Heart left ventricle (tissue), 13 donors: ENCODE measurements around the gene ADAM29.
"Not testable (repeated sequence)": the region's sequence is repeated elsewhere in the genome, so short reads cannot be mapped to it uniquely, and the experiment has no call there.

Experiments
- POLR2A ChIP-seq, 2 donors: fragments of 450-650 bp; IDR thresholded peaks; one replicate each; pipeline ENCODE4 v1.6.1; 2017; ENCODE audit warnings: antibody characterized with exemption in 2 of 2, mild to moderate bottlenecking in 2 of 2, moderate library complexity in 2 of 2
- TF ChIP-seq, protein P1 (sequence below), 12 donors: fragments of 200-600 bp; sonication (generic) in 4 of 12; IDR thresholded peaks; one replicate each; pipeline versions ENCODE4 v1.5.0 to v1.8.0; 2018 to 2022; ENCODE audit warnings: antibody characterized with exemption in 12 of 12, mild to moderate bottlenecking in 5 of 12
- donor health status: ischemic (EF 13 %, LVEDD 7.1; RV severe dilation, severe dysfunction).
- donor health status: DM: no; HTN: yes; CAD: no.
- donor health status: DM: no; HTN: no; CAD: no.
- donor health status: ischemic (EF 25% LVEDD 6.9; RV normal size, moderate dysfunction).
- donor health status: ischemic (EF 25% LVEDD 5.7; RV mildly dilated, moderate dysfunction).
- donor health status: ischemic (EF 35%, LVEDD 5.7; RV mildly dilated, moderate dysfunction).
- donor health status: nonischemic (EF 11% LVEDD 7.7; RV severe dilation, severe dysfunction).
- donor health status: DM: yes; HTN: yes; CAD: no.
- donor health status: PGD.
- donor health status: ischemic (EF 29% LVEDD 5.4; RV normal size, mild dysfunction).
- donor health status: nonischemic (EF 23%, LVEDD 6.1; RV moderate dilation, normal function).

DNA sequence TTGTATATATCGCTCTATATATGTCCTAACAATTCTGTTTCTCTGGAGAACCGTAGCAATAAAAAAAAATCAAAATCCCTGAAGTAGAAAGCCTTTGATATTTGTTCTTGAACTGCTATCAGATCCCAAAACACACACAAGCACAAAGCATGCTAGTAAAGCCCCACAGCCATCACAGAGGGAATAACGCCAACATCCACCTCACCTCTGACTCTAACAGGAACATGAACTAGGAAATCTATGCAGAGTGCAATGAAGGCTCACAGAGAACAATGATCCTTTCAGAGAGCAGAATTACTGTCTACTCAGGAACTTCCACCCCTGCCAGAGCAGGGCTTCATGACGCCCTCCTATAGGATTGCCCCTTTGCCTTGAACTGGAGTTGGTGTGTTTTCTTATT lies 45.0 kb upstream of the ADAM29 start:
- TF ChIP-seq, protein P1, sequence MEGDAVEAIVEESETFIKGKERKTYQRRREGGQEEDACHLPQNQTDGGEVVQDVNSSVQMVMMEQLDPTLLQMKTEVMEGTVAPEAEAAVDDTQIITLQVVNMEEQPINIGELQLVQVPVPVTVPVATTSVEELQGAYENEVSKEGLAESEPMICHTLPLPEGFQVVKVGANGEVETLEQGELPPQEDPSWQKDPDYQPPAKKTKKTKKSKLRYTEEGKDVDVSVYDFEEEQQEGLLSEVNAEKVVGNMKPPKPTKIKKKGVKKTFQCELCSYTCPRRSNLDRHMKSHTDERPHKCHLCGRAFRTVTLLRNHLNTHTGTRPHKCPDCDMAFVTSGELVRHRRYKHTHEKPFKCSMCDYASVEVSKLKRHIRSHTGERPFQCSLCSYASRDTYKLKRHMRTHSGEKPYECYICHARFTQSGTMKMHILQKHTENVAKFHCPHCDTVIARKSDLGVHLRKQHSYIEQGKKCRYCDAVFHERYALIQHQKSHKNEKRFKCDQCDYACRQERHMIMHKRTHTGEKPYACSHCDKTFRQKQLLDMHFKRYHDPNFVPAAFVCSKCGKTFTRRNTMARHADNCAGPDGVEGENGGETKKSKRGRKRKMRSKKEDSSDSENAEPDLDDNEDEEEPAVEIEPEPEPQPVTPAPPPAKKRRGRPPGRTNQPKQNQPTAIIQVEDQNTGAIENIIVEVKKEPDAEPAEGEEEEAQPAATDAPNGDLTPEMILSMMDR (IDR thresholded peaks at IDR 0.05): not testable (repeated sequence)
- not testable (repeated sequence) for TF ChIP-seq POLR2A (IDR thresholded peaks at IDR 0.05)
